K562 (cell line): ENCODE results near the gene LCN1.

Experiments used
- CHD2 ChIP-seq: IDR thresholded peaks from 2 replicates; pipeline ENCODE4 v1.6.1; 2011; ENCODE audit warnings: low read depth, low read length
- CTCF ChIP-seq, 3 experiments: IDR thresholded peaks in 2 of 3; conservative IDR thresholded peaks in 1 of 3; 2 replicates each; pipeline ENCODE4 v1.5.1; 2011 to 2012; ENCODE audit warnings: low read length in 3 of 3, mild to moderate bottlenecking in 3 of 3, control low read depth in 2 of 3, improper control_type of control experiment in 1 of 3, inconsistent platforms in 1 of 3, low read depth in 1 of 3, mixed read lengths in 1 of 3, moderate library complexity in 1 of 3; ENCODE audit not compliant: insufficient read depth in 2 of 3
- EZH2 ChIP-seq: IDR thresholded peaks from 2 replicates; pipeline ENCODE4 v1.6.1; 2012; ENCODE audit warnings: low read depth, mild to moderate bottlenecking, inconsistent platforms, low read length, borderline replicate concordance
- ZFP91 ChIP-seq: sonication (generic); formaldehyde crosslinking; IDR thresholded peaks from 2 replicates; pipeline ENCODE4 v1.8.0; 2022; ENCODE audit warnings: mild to moderate bottlenecking, missing genetic modification reagents
- ZNF77 ChIP-seq: fragments of 250-450 bp; sonication (Bioruptor Pico); IDR thresholded peaks from 2 replicates; pipeline ENCODE4 v1.5.0; 2020
- TF ChIP-seq, protein P1 (sequence below): sonication (generic); formaldehyde crosslinking; IDR thresholded peaks from 2 replicates; pipeline ENCODE4 v1.8.0; 2022; ENCODE audit warnings: missing genetic modification reagents, mild to moderate bottlenecking, borderline replicate concordance

GRCh38 chr9:135533674-135534073 lies 12.4 kb downstream of the LCN1 start:
- TF ChIP-seq ZNF77 = no peak
- no peak for TF ChIP-seq ZFP91 (CRISPR knock-in tag)
- TF ChIP-seq, protein P1, sequence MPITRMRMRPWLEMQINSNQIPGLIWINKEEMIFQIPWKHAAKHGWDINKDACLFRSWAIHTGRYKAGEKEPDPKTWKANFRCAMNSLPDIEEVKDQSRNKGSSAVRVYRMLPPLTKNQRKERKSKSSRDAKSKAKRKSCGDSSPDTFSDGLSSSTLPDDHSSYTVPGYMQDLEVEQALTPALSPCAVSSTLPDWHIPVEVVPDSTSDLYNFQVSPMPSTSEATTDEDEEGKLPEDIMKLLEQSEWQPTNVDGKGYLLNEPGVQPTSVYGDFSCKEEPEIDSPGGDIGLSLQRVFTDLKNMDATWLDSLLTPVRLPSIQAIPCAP (CRISPR knock-in tag) = no peak
- TF ChIP-seq CHD2 = no peak
- no peak for TF ChIP-seq CTCF (IDR thresholded peaks at IDR 0.05 in 2 of 3, conservative IDR thresholded peaks at IDR 0.05 in 1 of 3; ENCODE audit: insufficient read depth in 2 of 3, low read depth in 1 of 3, low read length in 3 of 3)
- no peak for TF ChIP-seq EZH2
